ENCODE data around the gene SHCBP1L. TPM values are rescaled to one million over a fixed set of nuclear protein-coding genes. Genes with fewer than 3 reads are reported as not detected.

The SHCBP1L gene
- total RNA-seq, 1 experiment from 2014 or later, result not detected

DNA sequence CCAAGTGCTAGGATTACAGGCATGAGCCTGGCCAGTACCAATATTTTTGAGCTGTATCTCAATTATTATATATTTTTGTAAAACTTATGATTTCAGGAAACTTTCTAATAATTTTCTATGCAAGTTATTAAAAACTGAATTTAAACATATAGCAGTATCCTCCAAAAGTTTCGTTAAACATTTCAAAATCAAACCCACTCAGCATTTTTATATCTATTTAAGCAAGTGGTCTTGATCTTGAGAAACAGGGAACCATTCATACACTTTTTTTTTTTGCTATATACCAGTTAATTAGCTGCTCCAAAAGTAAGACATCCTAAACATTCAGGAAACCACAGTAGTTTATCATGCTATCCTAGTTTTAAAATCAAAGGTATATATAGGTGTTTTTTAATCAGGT is 22.0 kb downstream of the SHCBP1L start:
- Mint-ChIP-seq H3K27ac (no peak overlapping the region), H3K4me3 (no peak overlapping the region), H3K9me3 (peaks cover 21% of the 10 kb centered on the region), H3K27me3 (ENCODE audit: low read depth) (no peaks in the 10 kb centered on the region; the same call in 1 of the 2 replicates), H3K36me3 (peaks cover 8% of the 10 kb centered on the region), H3K4me1 (no peaks in the 10 kb centered on the region)
- TF ChIP-seq ZNF317 (CRISPR knock-in tag; IDR thresholded peaks at IDR 0.05; ENCODE audit: borderline replicate concordance, low read depth), result no peak
- TF ChIP-seq CBFB (CRISPR knock-in tag; IDR thresholded peaks at IDR 0.05; ENCODE audit: low read depth), result no peak
- no peak for TF ChIP-seq ZBTB43 (CRISPR knock-in tag; IDR thresholded peaks at IDR 0.05)
- TF ChIP-seq JUN (CRISPR knock-in tag; IDR thresholded peaks at IDR 0.05), result no peak
- no peak for TF ChIP-seq GABPB1 (CRISPR knock-in tag; IDR thresholded peaks at IDR 0.05)
- TF ChIP-seq TP53 (CRISPR knock-in tag; IDR thresholded peaks at IDR 0.05), result no peak
- TF ChIP-seq SMAD3 (CRISPR knock-in tag; IDR thresholded peaks at IDR 0.05; ENCODE audit: borderline replicate concordance), result no peak
- TF ChIP-seq CDX4 (CRISPR knock-in tag; IDR thresholded peaks at IDR 0.05; ENCODE audit: borderline replicate concordance), result no peak
- no peak for TF ChIP-seq ZNF138 (CRISPR knock-in tag; conservative IDR thresholded peaks at IDR 0.05)
- TF ChIP-seq, protein P1, sequence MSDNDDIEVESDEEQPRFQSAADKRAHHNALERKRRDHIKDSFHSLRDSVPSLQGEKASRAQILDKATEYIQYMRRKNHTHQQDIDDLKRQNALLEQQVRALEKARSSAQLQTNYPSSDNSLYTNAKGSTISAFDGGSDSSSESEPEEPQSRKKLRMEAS (CRISPR knock-in tag; IDR thresholded peaks at IDR 0.05), result no peak
- TF ChIP-seq OVOL2 (CRISPR knock-in tag; IDR thresholded peaks at IDR 0.05; ENCODE audit: borderline replicate concordance), result no peak
- TF ChIP-seq SOX15 (CRISPR knock-in tag; IDR thresholded peaks at IDR 0.05), result no peak
- no peak for TF ChIP-seq CREB1 (CRISPR knock-in tag; IDR thresholded peaks at IDR 0.05)
- TF ChIP-seq, protein P2, sequence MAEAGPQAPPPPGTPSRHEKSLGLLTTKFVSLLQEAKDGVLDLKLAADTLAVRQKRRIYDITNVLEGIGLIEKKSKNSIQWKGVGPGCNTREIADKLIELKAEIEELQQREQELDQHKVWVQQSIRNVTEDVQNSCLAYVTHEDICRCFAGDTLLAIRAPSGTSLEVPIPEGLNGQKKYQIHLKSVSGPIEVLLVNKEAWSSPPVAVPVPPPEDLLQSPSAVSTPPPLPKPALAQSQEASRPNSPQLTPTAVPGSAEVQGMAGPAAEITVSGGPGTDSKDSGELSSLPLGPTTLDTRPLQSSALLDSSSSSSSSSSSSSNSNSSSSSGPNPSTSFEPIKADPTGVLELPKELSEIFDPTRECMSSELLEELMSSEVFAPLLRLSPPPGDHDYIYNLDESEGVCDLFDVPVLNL (CRISPR knock-in tag; IDR thresholded peaks at IDR 0.05; ENCODE audit: borderline replicate concordance, low read depth), result no peak
- TF ChIP-seq PREB (CRISPR knock-in tag; IDR thresholded peaks at IDR 0.05; ENCODE audit: borderline replicate concordance), result no peak
- no peak for TF ChIP-seq JAZF1 (CRISPR knock-in tag; IDR thresholded peaks at IDR 0.05)
- no peak for TF ChIP-seq STAT6 (CRISPR knock-in tag; conservative IDR thresholded peaks at IDR 0.05; ENCODE audit: low read depth)
- TF ChIP-seq NR3C1 (CRISPR knock-in tag; conservative IDR thresholded peaks at IDR 0.05; ENCODE audit: low read depth), result no peak
- no peak for TF ChIP-seq ELF4 (CRISPR knock-in tag; IDR thresholded peaks at IDR 0.05; ENCODE audit: low read depth)
- TF ChIP-seq NFE2L1 (CRISPR knock-in tag; IDR thresholded peaks at IDR 0.05), result no peak
- CTCF ChIA-PET, result interaction anchor here (0.6 kb wide), 1 partner anchor 30 kb away, joined by 4 read pairs; no protein-coding TSS in a partner anchor
- no peak for DNase-seq (ENCODE audit: low spot score)
- ATAC-seq, result no peak
- POLR2A ChIA-PET, result no interaction called here
